ENCODE data around the gene SLC10A7. TPM values are rescaled to one million over a fixed set of nuclear protein-coding genes. Genes with fewer than 3 reads are reported as not detected.

The SLC10A7 gene
- total and polyA plus RNA-seq, 2 experiments from 2014 or later, result 0.81 to 4.3 TPM

DNA sequence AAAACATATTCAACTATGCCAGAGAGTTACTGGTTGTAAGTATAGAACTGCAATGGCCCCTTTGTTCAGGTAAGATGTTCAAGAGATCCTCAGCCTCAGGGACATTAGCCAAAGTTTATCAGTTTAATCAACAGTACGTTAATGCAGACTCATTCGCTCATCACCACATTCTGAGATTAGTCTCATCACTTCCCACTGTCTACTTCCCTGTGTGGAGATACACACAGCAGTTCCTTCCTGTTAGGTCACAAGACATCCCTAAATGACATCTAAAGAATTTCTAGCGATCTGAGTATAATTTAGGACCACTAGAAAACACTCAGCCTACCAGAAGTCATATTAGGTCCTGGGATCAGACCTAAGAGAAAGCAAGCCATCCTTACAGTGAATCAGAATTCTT lies 10.4 kb downstream of the SLC10A7 start:
- no peak for ATAC-seq
- no peak overlapping the region for H3K4me2 ChIP-seq
- no peak overlapping the region for H3K27ac Mint-ChIP-seq
- DNase-seq (ENCODE audit: low spot score), result no peak
- no peaks in the 10 kb centered on the region for H3F3A ChIP-seq (replicated peaks; ENCODE audit: low read depth)
- H2AFZ ChIP-seq, result no peak overlapping the region
- no peaks in the 10 kb centered on the region for H3K9me3 Mint-ChIP-seq
- no peaks in the 10 kb centered on the region for H3K36me3 ChIP-seq (ENCODE audit: insufficient read depth)
- H3K27ac ChIP-seq (ENCODE audit: low read depth), result no peak overlapping the region
- no peak overlapping the region for H3K4me3 ChIP-seq
- no peaks in the 10 kb centered on the region for H3K27me3 ChIP-seq (ENCODE audit: insufficient read depth)
- no peak overlapping the region for H3K4me3 Mint-ChIP-seq
- H3K9me2 ChIP-seq (ENCODE audit: insufficient read depth), result no peaks in the 10 kb centered on the region
- no peaks in the 10 kb centered on the region for H3K4me1 Mint-ChIP-seq
- no peaks in the 10 kb centered on the region for H3K4me1 ChIP-seq (ENCODE audit: insufficient read depth)
- TF ChIP-seq STAT1 (IDR thresholded peaks at IDR 0.05; ENCODE audit: unreplicated experiment) (no peak), CREB1 (CRISPR knock-in tag; IDR thresholded peaks at IDR 0.05; ENCODE audit: low read depth) (no peak), ZNF331 (CRISPR knock-in tag; IDR thresholded peaks at IDR 0.05; ENCODE audit: low read depth) (no peak), EZH2phosphoT487 (IDR thresholded peaks at IDR 0.05; ENCODE audit: unreplicated experiment) (no peak), EZH2 (IDR thresholded peaks at IDR 0.05; ENCODE audit: low read depth, unreplicated experiment) (no peak), ZNF114 (CRISPR knock-in tag; IDR thresholded peaks at IDR 0.05) (no peak), NANOG (IDR thresholded peaks at IDR 0.05; ENCODE audit: borderline replicate concordance) (no peak), JUNB (IDR thresholded peaks at IDR 0.05; ENCODE audit: unreplicated experiment) (no peak), POLR2AphosphoS5 (IDR thresholded peaks at IDR 0.05; ENCODE audit: low read depth) (no peak)
- TF ChIP-seq, protein P1, sequence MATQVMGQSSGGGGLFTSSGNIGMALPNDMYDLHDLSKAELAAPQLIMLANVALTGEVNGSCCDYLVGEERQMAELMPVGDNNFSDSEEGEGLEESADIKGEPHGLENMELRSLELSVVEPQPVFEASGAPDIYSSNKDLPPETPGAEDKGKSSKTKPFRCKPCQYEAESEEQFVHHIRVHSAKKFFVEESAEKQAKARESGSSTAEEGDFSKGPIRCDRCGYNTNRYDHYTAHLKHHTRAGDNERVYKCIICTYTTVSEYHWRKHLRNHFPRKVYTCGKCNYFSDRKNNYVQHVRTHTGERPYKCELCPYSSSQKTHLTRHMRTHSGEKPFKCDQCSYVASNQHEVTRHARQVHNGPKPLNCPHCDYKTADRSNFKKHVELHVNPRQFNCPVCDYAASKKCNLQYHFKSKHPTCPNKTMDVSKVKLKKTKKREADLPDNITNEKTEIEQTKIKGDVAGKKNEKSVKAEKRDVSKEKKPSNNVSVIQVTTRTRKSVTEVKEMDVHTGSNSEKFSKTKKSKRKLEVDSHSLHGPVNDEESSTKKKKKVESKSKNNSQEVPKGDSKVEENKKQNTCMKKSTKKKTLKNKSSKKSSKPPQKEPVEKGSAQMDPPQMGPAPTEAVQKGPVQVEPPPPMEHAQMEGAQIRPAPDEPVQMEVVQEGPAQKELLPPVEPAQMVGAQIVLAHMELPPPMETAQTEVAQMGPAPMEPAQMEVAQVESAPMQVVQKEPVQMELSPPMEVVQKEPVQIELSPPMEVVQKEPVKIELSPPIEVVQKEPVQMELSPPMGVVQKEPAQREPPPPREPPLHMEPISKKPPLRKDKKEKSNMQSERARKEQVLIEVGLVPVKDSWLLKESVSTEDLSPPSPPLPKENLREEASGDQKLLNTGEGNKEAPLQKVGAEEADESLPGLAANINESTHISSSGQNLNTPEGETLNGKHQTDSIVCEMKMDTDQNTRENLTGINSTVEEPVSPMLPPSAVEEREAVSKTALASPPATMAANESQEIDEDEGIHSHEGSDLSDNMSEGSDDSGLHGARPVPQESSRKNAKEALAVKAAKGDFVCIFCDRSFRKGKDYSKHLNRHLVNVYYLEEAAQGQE (IDR thresholded peaks at IDR 0.05; ENCODE audit: unreplicated experiment), result no peak
- TF ChIP-seq, protein P2, sequence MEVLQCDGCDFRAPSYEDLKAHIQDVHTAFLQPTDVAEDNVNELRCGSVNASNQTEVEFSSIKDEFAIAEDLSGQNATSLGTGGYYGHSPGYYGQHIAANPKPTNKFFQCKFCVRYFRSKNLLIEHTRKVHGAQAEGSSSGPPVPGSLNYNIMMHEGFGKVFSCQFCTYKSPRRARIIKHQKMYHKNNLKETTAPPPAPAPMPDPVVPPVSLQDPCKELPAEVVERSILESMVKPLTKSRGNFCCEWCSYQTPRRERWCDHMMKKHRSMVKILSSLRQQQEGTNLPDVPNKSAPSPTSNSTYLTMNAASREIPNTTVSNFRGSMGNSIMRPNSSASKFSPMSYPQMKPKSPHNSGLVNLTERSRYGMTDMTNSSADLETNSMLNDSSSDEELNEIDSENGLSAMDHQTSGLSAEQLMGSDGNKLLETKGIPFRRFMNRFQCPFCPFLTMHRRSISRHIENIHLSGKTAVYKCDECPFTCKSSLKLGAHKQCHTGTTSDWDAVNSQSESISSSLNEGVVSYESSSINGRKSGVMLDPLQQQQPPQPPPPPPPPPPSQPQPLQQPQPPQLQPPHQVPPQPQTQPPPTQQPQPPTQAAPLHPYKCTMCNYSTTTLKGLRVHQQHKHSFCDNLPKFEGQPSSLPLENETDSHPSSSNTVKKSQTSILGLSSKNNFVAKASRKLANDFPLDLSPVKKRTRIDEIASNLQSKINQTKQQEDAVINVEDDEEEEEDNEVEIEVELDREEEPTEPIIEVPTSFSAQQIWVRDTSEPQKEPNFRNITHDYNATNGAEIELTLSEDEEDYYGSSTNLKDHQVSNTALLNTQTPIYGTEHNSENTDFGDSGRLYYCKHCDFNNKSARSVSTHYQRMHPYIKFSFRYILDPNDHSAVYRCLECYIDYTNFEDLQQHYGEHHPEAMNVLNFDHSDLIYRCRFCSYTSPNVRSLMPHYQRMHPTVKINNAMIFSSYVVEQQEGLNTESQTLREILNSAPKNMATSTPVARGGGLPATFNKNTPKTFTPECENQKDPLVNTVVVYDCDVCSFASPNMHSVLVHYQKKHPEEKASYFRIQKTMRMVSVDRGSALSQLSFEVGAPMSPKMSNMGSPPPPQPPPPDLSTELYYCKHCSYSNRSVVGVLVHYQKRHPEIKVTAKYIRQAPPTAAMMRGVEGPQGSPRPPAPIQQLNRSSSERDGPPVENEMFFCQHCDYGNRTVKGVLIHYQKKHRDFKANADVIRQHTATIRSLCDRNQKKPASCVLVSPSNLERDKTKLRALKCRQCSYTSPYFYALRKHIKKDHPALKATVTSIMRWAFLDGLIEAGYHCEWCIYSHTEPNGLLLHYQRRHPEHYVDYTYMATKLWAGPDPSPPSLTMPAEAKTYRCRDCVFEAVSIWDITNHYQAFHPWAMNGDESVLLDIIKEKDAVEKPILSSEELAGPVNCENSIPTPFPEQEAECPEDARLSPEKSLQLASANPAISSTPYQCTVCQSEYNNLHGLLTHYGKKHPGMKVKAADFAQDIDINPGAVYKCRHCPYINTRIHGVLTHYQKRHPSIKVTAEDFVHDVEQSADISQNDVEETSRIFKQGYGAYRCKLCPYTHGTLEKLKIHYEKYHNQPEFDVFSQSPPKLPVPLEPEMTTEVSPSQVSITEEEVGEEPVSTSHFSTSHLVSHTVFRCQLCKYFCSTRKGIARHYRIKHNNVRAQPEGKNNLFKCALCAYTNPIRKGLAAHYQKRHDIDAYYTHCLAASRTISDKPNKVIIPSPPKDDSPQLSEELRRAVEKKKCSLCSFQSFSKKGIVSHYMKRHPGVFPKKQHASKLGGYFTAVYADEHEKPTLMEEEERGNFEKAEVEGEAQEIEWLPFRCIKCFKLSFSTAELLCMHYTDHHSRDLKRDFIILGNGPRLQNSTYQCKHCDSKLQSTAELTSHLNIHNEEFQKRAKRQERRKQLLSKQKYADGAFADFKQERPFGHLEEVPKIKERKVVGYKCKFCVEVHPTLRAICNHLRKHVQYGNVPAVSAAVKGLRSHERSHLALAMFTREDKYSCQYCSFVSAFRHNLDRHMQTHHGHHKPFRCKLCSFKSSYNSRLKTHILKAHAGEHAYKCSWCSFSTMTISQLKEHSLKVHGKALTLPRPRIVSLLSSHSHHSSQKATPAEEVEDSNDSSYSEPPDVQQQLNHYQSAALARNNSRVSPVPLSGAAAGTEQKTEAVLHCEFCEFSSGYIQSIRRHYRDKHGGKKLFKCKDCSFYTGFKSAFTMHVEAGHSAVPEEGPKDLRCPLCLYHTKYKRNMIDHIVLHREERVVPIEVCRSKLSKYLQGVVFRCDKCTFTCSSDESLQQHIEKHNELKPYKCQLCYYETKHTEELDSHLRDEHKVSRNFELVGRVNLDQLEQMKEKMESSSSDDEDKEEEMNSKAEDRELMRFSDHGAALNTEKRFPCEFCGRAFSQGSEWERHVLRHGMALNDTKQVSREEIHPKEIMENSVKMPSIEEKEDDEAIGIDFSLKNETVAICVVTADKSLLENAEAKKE (CRISPR knock-in tag; IDR thresholded peaks at IDR 0.05), result no peak
- TF ChIP-seq, protein P3, sequence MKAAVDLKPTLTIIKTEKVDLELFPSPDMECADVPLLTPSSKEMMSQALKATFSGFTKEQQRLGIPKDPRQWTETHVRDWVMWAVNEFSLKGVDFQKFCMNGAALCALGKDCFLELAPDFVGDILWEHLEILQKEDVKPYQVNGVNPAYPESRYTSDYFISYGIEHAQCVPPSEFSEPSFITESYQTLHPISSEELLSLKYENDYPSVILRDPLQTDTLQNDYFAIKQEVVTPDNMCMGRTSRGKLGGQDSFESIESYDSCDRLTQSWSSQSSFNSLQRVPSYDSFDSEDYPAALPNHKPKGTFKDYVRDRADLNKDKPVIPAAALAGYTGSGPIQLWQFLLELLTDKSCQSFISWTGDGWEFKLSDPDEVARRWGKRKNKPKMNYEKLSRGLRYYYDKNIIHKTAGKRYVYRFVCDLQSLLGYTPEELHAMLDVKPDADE (IDR thresholded peaks at IDR 0.05), result no peak
- TF ChIP-seq, protein P4, sequence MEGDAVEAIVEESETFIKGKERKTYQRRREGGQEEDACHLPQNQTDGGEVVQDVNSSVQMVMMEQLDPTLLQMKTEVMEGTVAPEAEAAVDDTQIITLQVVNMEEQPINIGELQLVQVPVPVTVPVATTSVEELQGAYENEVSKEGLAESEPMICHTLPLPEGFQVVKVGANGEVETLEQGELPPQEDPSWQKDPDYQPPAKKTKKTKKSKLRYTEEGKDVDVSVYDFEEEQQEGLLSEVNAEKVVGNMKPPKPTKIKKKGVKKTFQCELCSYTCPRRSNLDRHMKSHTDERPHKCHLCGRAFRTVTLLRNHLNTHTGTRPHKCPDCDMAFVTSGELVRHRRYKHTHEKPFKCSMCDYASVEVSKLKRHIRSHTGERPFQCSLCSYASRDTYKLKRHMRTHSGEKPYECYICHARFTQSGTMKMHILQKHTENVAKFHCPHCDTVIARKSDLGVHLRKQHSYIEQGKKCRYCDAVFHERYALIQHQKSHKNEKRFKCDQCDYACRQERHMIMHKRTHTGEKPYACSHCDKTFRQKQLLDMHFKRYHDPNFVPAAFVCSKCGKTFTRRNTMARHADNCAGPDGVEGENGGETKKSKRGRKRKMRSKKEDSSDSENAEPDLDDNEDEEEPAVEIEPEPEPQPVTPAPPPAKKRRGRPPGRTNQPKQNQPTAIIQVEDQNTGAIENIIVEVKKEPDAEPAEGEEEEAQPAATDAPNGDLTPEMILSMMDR (conservative IDR thresholded peaks at IDR 0.05; ENCODE audit: low read depth in 2 of 2), result no peak
- H3K36me3 Mint-ChIP-seq (ENCODE audit: low read depth), result no peaks in the 10 kb centered on the region
- no peaks in the 10 kb centered on the region for H3K27me3 Mint-ChIP-seq (ENCODE audit: insufficient read depth, low read depth, poor library complexity)
- H4K20me1 ChIP-seq (replicated peaks; ENCODE audit: insufficient read depth), result no peaks in the 10 kb centered on the region
- no peaks in the 10 kb centered on the region for H3K79me2 ChIP-seq (replicated peaks; ENCODE audit: insufficient read depth)

Measured in GM23338 (cell line).